ENCODE results near the gene EVPL.
"Not testable (repeated sequence)": the region's sequence is repeated elsewhere in the genome, so short reads cannot be mapped to it uniquely, and the experiment has no call there.

The EVPL gene

DNA sequence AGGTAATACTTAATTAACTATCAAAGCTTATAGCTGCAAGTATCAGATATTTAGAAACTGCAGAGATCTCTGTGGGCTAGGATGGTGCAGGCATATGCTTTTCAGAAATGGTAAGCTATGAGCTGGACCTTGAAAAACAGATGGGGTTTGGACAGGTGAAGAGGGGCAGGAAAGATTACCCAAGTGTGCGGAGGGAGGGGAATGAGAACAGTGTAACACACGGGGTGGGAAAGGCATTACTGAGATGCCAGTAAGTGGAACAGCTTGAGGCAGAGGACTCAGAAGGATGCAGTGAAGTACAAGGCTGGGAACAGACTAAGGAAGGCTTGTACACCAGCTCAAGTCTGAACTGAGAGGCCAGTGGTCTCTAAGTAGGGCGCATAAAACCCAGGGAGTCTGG, 22.1 kb upstream of the EVPL start:
- DNase-seq (ENCODE audit: low read depth, low spot score): no peak
- no peak overlapping the region for H3K4me3 ChIP-seq (ENCODE audit: low read length)

DNA sequence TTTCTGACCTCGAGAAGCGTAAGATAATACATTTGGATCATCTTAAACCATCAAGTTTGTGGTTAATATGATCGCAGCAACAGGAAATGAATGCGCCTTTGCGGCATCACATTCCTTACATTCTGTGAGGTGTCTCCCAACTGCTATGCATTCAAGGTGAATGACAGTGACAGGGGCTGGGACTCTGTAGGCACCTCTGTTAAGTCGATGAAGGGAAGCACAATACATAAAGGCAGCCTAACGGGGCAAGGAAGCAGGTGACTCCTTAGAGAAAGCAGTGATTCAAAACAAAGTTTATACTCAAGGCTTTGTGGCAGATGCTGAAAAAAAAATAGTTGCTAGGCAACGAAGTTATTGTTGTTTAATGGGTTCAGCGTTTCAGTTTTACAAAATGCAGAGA, 21.6 kb upstream of the EVPL start:
- no peak overlapping the region for H3K4me3 ChIP-seq (ENCODE audit: low read length)
- DNase-seq (ENCODE audit: low read depth, low spot score): no peak

GRCh38 chr17:76048025-76048605, 21.0 kb upstream of the EVPL start:
- no peak for DNase-seq (ENCODE audit: low read depth, low spot score)
- no peak overlapping the region for H3K4me3 ChIP-seq (ENCODE audit: low read length)

GRCh38 chr17:76046064-76046463, 19.0 kb upstream of the EVPL start:
- no peak overlapping the region for H3K4me3 ChIP-seq (ENCODE audit: low read length)
- DNase-seq (ENCODE audit: low read depth, low spot score): no peak

GRCh38 chr17:76044475-76045007, 17.4 kb upstream of the EVPL start:
- not testable (repeated sequence) for DNase-seq (ENCODE audit: low read depth, low spot score); H3K4me3 ChIP-seq (ENCODE audit: low read length)

DNA sequence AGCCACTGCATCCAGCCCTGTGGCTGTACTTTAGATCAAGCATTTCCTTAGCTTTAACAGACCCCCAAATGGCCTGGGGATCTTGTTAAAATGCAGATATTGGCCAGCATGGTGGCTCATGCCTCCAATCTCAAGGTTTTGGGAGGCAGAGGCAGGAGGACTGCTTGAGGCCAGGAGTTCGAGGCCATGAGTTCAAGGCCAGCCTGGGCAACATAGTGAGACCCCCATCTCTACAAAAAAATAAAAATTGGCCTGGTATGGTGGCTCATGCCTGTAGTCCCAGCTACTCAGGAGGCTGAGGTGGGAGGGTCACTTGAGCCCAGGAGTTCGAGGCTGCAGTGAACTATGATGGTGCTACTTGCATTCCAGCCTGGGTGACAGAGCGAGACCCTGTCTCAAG, 15.8 kb upstream of the EVPL start:
- not testable (repeated sequence) for H3K4me3 ChIP-seq (ENCODE audit: low read length); DNase-seq (ENCODE audit: low read depth, low spot score)

- DNase-seq (ENCODE audit: low read depth, low spot score): no peak
- H3K4me3 ChIP-seq (ENCODE audit: low read length): no peak overlapping the region
Measured at GRCh38 chr17:76040376-76040775, 13.3 kb upstream of the EVPL start.

GRCh38 chr17:76039121-76039520, 12.0 kb upstream of the EVPL start:
- no peak overlapping the region for H3K4me3 ChIP-seq (ENCODE audit: low read length)

GRCh38 chr17:76038050-76038449, 10.9 kb upstream of the EVPL start:
- DNase-seq (ENCODE audit: low read depth, low spot score): peak; percentile 77
- H3K4me3 ChIP-seq (ENCODE audit: low read length): peak overlapping the region; percentile 25

More at GRCh38 chr17:76039121-76039520, 12.0 kb upstream of the EVPL start:
- no peak for DNase-seq (ENCODE audit: low read depth, low spot score)

DNA sequence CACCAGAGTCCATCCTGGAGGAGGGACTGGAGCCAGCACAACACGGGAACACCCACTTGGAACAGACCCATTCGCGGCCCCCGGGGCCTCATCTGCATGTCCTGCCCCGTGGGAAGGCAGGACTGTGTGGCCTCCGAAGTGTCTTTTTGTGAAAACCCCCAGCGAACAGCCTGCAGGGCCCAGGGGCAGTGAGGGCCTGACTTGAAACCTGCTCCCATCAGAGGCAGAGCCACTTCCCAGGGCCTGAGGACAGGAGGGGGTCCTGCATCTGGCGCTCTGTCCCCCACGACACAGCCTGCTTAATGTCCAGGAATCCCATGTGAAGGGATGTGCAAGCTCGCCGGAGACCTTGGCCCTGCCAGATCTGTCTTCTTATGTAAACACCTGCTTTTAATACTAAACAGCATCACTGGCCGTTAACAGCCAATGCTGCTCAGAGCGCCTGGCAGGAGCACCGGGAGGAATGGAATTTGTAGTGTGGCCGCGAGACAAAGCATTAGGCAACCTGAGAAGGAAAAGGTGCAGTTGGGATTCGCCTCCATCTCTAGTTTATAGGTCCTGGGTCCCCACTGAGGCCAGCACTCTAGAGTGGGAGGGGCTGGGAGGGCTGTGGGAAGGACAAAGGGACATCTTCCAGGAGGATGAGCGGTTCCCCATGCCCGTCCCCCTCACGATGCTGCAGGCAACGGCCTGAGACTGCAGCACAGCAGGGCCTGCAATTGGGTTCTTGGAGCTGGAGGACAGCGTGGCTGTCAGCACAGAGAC, 9.6 kb upstream of the EVPL start:
- no peak for DNase-seq (ENCODE audit: low read depth, low spot score)
- H3K4me3 ChIP-seq (ENCODE audit: low read length): no peak overlapping the region

DNA sequence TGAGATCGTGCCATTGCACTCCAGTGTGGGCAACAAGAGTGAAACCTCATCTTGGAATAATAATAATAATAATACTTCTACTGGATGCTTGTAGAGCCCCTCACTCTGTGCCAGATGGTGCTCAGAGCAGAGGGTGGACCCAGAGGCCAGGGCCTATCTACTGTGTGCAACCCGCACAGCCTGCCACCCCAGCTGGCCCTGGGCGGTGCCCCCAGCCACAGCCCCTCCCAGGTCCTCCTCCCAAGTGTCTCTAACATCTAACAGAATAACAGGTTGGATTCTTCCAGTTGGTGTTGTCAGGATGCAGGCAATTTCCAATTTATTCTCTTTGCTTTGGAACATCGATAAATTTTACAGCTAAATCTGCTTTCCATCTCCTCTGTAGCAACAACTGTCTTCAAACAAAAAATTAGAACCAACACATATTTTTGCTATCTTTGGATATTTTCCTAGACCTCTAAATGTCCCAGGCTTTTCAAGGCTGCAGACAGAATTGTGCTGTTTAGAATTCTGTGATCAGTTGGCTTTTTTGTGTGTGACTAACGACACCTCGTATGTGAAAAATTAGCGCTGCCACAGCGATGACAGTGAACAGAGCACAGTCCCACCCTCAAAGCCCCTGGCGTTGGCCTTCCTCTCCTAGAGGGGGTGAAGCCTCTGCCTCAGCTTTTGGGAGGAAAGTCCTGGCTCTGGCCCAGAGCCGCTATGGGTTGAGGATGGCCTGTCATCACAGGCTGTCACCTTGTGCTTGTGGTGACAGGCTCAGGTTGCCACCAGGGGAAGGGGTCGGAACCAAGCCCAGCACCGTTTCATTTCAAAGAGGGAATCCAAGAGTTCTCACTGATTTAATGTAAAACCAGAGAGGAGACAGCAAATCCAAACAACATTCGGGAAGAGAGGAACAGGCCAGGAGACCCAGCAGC, 7.6 kb upstream of the EVPL start:
- no peak for DNase-seq (ENCODE audit: low read depth, low spot score)
- H3K4me3 ChIP-seq (ENCODE audit: low read length): no peak overlapping the region

DNA sequence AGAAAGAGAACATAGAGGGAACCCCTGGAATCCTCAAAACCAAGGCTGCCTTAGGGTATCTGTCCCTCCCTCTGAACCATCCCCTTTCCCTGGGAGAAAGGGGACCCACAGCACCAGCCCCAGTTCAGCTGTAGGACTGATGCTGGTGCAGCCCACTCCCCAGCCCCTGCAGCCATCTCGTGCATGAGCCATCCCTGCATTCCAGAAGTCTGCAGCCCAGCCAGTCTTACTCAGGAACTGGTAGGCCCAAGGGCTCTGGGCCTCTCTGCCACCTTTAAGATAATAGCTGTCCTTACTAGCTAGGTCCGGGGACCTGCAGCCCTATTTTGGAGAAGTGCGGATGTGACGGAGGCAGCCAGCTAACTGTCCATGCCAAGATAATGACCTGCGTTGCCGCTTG, 6.0 kb upstream of the EVPL start:
- DNase-seq (ENCODE audit: low read depth, low spot score): no peak
- no peak overlapping the region for H3K4me3 ChIP-seq (ENCODE audit: low read length)

GRCh38 chr17:76032780-76033108, 5.6 kb upstream of the EVPL start:
- DNase-seq (ENCODE audit: low read depth, low spot score): no peak
- no peak overlapping the region for H3K4me3 ChIP-seq (ENCODE audit: low read length)

DNA sequence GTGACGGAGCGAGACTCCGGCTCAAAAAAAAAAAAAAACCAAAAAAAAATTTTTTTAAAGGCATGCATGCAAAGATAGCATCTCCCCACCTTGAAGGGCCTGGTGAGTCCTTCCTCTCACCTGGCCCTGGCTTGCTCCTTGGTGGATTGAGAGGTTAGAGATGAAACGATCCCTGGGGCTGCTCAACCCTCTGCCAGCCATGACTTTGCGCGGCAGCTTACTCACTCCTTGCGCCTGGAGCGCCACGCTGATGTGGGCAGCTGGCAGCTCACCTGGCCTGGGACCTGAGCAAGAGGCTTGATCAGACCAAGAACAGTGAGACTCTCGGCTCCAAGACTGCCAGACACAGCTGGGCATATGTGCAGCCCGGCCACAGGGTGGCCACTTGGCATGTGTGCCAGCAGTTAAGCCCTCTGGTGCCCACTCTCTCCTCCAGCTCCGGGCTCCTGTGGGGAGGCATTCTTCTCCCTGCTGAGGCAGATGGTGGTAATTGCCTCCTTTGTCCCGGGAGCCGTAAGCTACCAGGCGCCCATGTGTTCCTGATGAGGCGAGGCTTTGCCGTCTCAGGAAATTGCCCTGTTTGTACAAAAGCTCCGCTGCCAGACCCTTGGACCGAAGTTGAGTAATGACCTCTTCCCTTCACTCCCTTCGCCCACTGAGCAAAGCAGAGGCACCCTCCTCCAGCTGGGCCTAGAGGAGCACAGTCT, 5.1 kb upstream of the EVPL start:
- no peak overlapping the region for H3K4me3 ChIP-seq (ENCODE audit: low read length)
- DNase-seq (ENCODE audit: low read depth, low spot score): no peak

- no peak for DNase-seq (ENCODE audit: low read depth, low spot score)
- H3K4me3 ChIP-seq (ENCODE audit: low read length): no peak overlapping the region
Measured at GRCh38 chr17:76026714-76027158, 370 bp downstream of the EVPL start.

DNA sequence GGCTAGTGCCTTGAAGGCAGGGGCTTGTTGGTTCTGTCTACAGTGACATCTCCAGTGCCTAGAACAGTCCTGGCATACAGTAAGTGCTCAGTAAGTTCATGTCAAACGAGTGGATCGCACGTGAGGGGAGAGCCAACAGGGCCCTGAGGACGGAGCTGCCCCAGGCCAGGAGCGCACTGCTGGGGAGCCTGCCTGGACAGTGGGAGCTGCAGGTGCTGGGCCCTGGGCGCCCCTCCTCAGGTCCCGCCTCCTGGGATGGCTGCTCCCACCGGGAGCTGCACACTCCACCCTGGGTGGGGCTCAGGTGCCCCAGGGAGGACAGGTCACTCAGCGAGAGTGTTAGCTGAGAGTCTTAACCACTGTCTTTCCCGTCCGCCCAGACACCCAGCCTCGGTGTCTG, 1.8 kb downstream of the EVPL start:
- no peak overlapping the region for H3K4me3 ChIP-seq (ENCODE audit: low read length)
- DNase-seq (ENCODE audit: low read depth, low spot score): no peak

DNA sequence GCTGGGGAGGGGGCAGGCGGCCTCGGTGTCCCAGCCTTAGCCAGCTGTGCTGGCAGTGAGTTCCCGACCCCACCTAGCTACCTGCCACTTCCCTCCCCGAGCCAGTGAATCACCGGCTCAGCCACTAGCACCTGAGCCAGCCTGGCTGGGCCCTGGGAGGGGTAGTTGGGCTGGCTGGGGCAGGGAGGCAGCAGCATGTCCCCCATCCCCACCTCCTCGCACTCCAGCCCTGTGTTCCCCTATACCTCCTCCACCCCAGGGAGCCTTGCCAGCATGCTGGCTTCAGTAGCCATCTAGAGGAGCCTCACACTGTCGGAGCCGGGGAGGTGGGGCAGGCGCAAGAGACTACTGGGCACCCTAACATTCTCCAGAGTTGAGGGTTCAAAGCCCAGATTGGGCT, 2.8 kb downstream of the EVPL start:
- no peak overlapping the region for H3K4me3 ChIP-seq (ENCODE audit: low read length)
- no peak for DNase-seq (ENCODE audit: low read depth, low spot score)

GRCh38 chr17:76023900-76024237, 3.2 kb downstream of the EVPL start:
- H3K4me3 ChIP-seq (ENCODE audit: low read length): no peak overlapping the region
- DNase-seq (ENCODE audit: low read depth, low spot score): no peak

Data from Jurkat, Clone E6-1 (cell line).